Smooth muscle cell (in vitro differentiated cells): ENCODE measurements around the gene TMEM107. TPM values are rescaled to one million over a fixed set of nuclear protein-coding genes. Genes with fewer than 3 reads are reported as not detected.

ENCODE experiments used
- DNase-seq: peaks from one replicate; lab custom pipeline; 2025; ENCODE audit not compliant: unreplicated experiment; lab: John Stamatoyannopoulos, UW
- H2AFZ ChIP-seq: fragments of 200-600 bp; sonication (generic); 2 replicates; pipeline ENCODE4 v1.6.0; 2016; ENCODE audit warnings: antibody characterized with exemption, low read depth, mild to moderate bottlenecking
- H3F3A ChIP-seq: fragments of 200-600 bp; sonication (generic); 2 replicates; pipeline ENCODE4 v1.6.0; 2017; ENCODE audit warnings: antibody characterized with exemption, low read depth
- H3K27ac ChIP-seq: fragments of 200-600 bp; sonication (generic); 2 replicates; pipeline ENCODE4 v1.5.1; 2016; ENCODE audit warnings: low read depth, mild to moderate bottlenecking
- H3K27me3 ChIP-seq: fragments of 200-600 bp; sonication (generic); 2 replicates; pipeline ENCODE4 v1.6.1; 2016; ENCODE audit warnings: low read depth, mild to moderate bottlenecking
- H3K36me3 ChIP-seq: fragments of 200-600 bp; sonication (generic); 2 replicates; pipeline ENCODE4 v1.5.1; 2016; ENCODE audit warnings: low read depth
- H3K4me1 ChIP-seq: fragments of 200-600 bp; sonication (generic); 2 replicates; pipeline ENCODE4 v1.5.1; 2016; ENCODE audit warnings: low read depth
- H3K4me2 ChIP-seq: fragments of 200-600 bp; sonication (generic); 2 replicates; pipeline ENCODE4 v1.6.0; 2016; ENCODE audit warnings: mild to moderate bottlenecking
- H3K4me3 ChIP-seq: fragments of 200-600 bp; sonication (generic); 2 replicates; pipeline ENCODE4 v1.5.1; 2016; ENCODE audit warnings: mild to moderate bottlenecking
- H3K79me2 ChIP-seq: fragments of 200-600 bp; sonication (generic); 2 replicates; pipeline ENCODE4 v1.6.0; 2016; ENCODE audit warnings: low read depth, mild to moderate bottlenecking
- H3K9ac ChIP-seq: fragments of 200-600 bp; sonication (generic); 2 replicates; pipeline ENCODE4 v1.6.0; 2016; ENCODE audit warnings: low read depth
- H3K9me3 ChIP-seq: fragments of 200-600 bp; sonication (generic); replicated peaks from 2 replicates; pipeline ENCODE4 v1.5.1; 2016; ENCODE audit warnings: low read depth
- H4K20me1 ChIP-seq: fragments of 200-600 bp; sonication (generic); 2 replicates; pipeline ENCODE4 v1.6.0; 2016; ENCODE audit warnings: low read depth
- WGBS: methylation state at CpG from one replicate; pipeline ENCODE4 v1.1.7; 2016; ENCODE audit warnings: low lambda C conversion rate; 5-methylcytosine and 5-hydroxymethylcytosine counted together
- polyA plus RNA-seq: library from polyadenylated mRNA; unstranded; fragments of >200 nt; fragmentation: Nextera tagmentation; extraction: Ambion mirVana; gene quantifications from 2 replicates; pipeline ENCODE4 v1.2.1, GENCODE V29; 2016
- total RNA-seq: library from RNA; depleted of rRNA; stranded (reverse); fragments of >200 nt; gene quantifications from 2 replicates; pipeline ENCODE4 v1.2.3, GENCODE V29; 2014
- TF ChIP-seq, protein P1 (sequence below): fragments of 200-600 bp; sonication (generic); IDR thresholded peaks from 2 replicates; pipeline ENCODE4 v1.5.1; 2017; ENCODE audit warnings: borderline replicate concordance, mild to moderate bottlenecking, antibody characterized with exemption; ENCODE audit not compliant: insufficient read depth, poor library complexity, severe bottlenecking

TMEM107 gene
- total and polyA plus RNA-seq, 2 experiments from 2014 or later, result 36.0 to 66.7 TPM

DNA sequence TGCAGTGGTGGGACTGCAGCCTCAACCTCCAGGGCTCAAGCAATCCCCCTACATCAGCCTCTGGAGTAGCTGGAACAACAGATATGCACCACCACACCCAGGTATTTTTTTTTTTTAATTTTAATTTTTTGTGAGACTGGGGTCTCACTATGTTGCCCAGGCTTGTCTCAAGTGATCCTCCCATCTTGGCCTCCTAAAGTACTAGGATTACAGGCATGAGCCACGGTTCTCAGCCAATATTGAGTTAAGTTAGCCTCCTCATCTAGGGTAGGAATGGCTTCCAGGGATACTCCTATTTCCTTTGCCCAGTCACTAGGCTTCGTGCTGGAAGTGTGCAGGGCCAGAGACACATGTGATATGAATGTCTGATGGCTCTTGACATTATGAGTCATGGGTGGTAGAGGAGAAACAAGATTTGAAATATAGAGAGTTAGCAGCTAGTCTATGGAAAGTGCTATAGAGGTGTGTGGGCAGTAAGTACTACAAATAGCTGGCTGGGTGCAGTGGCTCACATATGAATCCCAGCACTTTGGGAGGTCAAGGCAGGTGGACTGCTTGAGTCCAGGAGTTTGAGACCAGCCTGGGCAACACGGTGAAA lies 44.2 kb downstream of the TMEM107 start:
- Histone ChIP-seq H3K9ac (no peak overlapping the region), H4K20me1 (no peaks in the 10 kb centered on the region), H3K79me2 (no peaks in the 10 kb centered on the region), H3K27me3 (peaks cover 11% of the 10 kb centered on the region), H3F3A (peaks cover 6% of the 10 kb centered on the region), H3K9me3 (no peaks in the 10 kb centered on the region), H3K4me3 (no peak overlapping the region), H3K36me3 (no peaks in the 10 kb centered on the region), H3K27ac (no peak overlapping the region), H3K4me1 (no peaks in the 10 kb centered on the region), H3K4me2 (no peak overlapping the region), H2AFZ (no peak overlapping the region)
- TF ChIP-seq, protein P1, sequence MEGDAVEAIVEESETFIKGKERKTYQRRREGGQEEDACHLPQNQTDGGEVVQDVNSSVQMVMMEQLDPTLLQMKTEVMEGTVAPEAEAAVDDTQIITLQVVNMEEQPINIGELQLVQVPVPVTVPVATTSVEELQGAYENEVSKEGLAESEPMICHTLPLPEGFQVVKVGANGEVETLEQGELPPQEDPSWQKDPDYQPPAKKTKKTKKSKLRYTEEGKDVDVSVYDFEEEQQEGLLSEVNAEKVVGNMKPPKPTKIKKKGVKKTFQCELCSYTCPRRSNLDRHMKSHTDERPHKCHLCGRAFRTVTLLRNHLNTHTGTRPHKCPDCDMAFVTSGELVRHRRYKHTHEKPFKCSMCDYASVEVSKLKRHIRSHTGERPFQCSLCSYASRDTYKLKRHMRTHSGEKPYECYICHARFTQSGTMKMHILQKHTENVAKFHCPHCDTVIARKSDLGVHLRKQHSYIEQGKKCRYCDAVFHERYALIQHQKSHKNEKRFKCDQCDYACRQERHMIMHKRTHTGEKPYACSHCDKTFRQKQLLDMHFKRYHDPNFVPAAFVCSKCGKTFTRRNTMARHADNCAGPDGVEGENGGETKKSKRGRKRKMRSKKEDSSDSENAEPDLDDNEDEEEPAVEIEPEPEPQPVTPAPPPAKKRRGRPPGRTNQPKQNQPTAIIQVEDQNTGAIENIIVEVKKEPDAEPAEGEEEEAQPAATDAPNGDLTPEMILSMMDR, result no peak
- 78% methylated on average over 3 of the region's 3 CpGs for WGBS
- DNase-seq, result no peak

- TF ChIP-seq, protein P1, result no peak
- H3K4me2 ChIP-seq, result no peak overlapping the region
- no peak overlapping the region for H3K9ac ChIP-seq
- no peak overlapping the region for H3K4me3 ChIP-seq
- H3K27me3 ChIP-seq, result peaks cover 26% of the 10 kb centered on the region
- 89% methylated on average over 14 of the region's 14 CpGs for WGBS
- peaks cover 20% of the 10 kb centered on the region for H3K4me1 ChIP-seq
- no peaks in the 10 kb centered on the region for H3K9me3 ChIP-seq
- no peaks in the 10 kb centered on the region for H3K79me2 ChIP-seq
- DNase-seq, result no peak
- no peak overlapping the region for H2AFZ ChIP-seq
- peaks cover 10% of the 10 kb centered on the region for H3F3A ChIP-seq
- H3K36me3 ChIP-seq, result no peaks in the 10 kb centered on the region
- no peaks in the 10 kb centered on the region for H4K20me1 ChIP-seq
- no peak overlapping the region for H3K27ac ChIP-seq
Observed at GRCh38 chr17:8128125-8128784, 47.9 kb downstream of the TMEM107 start.

GRCh38 chr17:8126491-8127066 lies 49.6 kb downstream of the TMEM107 start:
- TF ChIP-seq, protein P1, result no peak
- Histone ChIP-seq H3K27ac (no peak overlapping the region), H4K20me1 (no peaks in the 10 kb centered on the region), H3K9me3 (no peaks in the 10 kb centered on the region), H3F3A (peaks cover 10% of the 10 kb centered on the region), H3K27me3 (peaks cover 36% of the 10 kb centered on the region), H3K9ac (no peak overlapping the region), H2AFZ (peak overlapping the region; percentile 95), H3K4me3 (peak overlapping the region; percentile 59), H3K36me3 (no peaks in the 10 kb centered on the region), H3K4me1 (peaks cover 22% of the 10 kb centered on the region), H3K79me2 (no peaks in the 10 kb centered on the region), H3K4me2 (peak overlapping the region; percentile 89)
- 2% methylated on average over 30 of the region's 45 CpGs for WGBS
- DNase-seq, result peak; percentile 34
